Measurements from ENCODE around the gene MORF4L1. TPM values are rescaled to one million over a fixed set of nuclear protein-coding genes. Genes with fewer than 3 reads are reported as not detected.
"Not testable (repeated sequence)": the region's sequence is repeated elsewhere in the genome, so short reads cannot be mapped to it uniquely, and the experiment has no call there.

The MORF4L1 gene
- polyA plus RNA-seq, 4 donors = 693 to 903 (median 781) TPM

DNA sequence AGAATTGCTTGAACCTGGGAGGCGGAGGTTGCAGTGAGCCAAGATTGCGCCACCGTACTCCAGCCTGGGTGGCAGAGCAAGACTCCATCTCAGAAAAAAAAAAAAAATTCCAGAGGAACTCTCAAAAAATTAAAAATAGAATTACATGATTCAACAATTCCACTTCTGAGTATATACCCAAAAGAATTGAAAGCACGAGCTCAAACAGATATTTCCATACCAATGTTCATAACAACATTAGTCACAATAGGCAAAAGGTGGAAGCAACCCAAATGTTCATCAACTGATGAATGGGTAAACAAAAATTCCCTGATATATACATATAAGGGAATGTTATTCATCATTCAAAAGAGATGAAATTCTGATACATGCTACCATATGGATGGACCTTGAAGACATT, 16.9 kb upstream of the MORF4L1 start:
- DNase-seq (ENCODE audit: low read depth in 4 of 4, low spot score in 3 of 4) = no peak

DNA sequence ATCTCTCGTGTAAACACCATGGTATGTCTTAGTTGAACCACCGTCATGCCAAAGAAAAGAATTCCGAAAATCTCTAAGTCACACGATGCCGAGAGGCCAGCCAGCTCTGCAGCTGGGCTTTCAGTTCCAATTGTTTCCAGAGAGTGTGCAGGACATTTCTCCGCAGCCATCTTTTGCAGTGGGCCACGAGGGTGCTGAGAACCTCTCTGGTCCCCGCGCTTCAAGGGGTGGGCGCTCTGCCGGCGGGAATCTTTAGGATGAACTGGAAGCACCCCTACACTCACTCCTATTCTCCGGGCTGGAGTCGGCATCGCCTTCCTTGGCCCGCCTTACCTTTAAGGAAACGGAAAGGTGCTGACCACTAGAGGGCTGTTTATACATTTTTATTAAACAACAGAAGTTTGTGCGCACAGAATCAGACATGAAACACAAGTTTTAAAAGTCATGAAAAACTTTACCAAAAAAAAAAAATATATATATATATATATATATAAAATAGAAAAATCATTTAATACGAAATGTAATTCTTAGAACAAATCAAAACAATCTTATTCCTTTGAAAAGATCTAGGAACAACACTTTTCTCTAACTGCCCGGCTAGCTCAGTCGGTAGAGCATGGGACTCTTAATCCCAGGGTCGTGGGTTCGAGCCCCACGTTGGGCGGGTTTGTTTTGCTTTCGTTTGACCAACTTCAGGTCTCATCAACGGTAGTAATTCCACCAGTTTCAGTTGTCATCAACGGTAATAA, 12.5 kb upstream of the MORF4L1 start:
- peak; percentile 52 to 73 (median 62) for DNase-seq (ENCODE audit: low read depth in 4 of 4, low spot score in 3 of 4)

DNA sequence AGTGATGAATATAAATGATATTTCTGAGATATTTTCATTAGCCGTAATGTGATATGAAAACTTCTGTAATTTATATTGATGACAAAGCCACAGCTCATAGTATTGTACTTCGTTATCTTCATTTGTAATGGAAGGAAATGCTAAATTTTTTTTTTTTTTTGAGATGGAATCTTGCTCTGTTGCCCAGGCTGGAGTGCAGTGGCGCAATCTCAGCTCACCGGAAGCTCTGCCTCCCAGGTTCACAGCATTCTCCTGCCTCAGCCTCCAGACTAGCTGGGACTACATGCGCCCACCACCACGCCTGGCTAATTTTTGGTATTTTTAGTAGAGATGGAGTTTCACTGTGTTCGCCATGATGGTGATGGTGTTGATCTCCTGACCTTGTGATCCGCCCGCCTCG, 7.1 kb upstream of the MORF4L1 start:
- not testable (repeated sequence) for DNase-seq (ENCODE audit: low read depth in 4 of 4, low spot score in 3 of 4)

DNA sequence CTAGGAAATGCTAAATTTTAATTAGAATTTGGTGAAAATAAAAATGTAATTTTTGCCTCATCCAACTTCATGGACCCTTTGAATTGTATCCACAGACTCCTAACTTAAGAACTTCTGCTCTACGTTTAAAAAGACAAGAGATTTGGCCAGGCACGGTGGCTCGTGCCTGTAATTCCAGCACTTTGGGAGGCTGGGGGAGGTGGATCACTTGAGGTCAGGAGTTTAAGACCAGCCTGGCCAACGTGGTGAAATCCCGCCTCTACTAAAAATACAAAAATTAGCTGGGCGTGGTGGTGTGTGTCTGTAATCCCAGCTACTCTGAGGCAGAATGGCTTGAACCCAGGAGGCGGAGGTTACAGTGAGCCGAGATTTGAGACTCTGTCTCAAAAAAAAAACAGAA, 6.7 kb upstream of the MORF4L1 start:
- not testable (repeated sequence) for DNase-seq (ENCODE audit: low read depth in 4 of 4, low spot score in 3 of 4)

DNA sequence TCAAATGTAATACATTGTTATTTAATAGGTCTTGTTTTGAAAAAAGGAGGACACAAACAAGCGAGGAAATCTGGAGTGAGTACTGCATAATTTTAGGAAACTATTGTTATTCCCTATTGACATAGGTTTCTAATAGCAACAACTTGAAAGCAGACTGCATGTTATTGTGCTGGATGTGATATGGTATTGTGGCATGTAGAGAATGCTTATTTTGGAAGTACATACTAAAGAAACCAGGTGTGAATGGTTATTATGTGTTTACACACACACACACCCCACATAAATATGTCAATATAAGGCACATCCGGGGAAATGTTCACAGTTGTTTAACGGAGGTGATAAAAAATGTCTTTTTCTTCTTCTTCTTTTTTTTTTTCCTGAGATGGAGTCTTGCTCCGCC, 5.9 kb upstream of the MORF4L1 start:
- DNase-seq (ENCODE audit: low read depth in 4 of 4, low spot score in 3 of 4) = no peak

DNA sequence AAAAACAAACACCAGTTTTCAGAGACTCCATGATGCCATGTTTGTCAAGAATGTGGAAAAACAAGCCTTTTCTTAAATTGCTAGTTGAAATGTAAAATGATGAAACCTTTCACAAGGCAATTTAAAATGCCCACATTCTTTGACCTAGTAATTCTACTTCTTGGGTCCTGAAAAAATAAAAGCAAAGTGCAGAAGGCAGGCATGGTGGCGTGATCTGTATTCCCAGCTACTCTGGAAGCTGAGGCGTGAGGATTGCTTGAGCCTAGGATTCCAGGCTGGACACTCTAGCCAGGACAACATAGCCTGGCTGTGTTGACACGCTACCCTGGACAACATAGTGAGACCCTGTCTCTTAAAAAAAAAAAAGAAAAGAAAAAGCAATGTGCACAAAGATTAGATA, 4.3 kb upstream of the MORF4L1 start:
- no peak for DNase-seq (ENCODE audit: low read depth in 4 of 4, low spot score in 3 of 4)

DNA sequence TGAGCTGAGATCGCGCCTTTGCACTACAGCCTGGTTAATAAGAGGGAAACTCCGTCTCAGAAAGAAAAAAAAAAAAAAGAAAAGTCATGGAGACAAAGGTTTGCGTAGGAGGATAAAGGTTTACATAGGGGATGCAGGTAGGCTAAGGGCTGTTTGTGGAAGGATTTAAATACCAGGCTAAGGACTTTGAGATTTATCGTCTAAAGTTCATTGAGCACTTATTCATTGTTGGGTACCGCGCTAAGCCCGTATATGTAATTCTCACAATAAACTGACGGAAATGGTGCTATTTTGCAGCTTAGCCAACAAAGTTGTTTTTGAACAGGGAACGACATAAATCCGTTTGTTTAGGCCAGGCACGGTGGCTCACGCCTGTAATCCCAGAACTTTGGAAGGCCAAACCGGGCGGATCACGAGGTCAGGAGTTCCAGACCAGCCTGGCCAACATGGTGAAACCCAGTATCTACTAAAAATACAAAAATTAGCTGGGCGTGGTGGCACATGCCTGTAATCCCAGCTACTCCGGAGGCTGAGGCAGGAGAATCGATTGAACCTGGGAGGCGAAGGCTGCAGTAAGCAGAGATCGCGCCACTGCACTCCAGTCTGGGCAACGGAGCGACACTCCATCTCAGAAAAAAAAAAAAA, 1.1 kb upstream of the MORF4L1 start:
- not testable (repeated sequence) for DNase-seq (ENCODE audit: low read depth in 4 of 4, low spot score in 3 of 4)

DNA sequence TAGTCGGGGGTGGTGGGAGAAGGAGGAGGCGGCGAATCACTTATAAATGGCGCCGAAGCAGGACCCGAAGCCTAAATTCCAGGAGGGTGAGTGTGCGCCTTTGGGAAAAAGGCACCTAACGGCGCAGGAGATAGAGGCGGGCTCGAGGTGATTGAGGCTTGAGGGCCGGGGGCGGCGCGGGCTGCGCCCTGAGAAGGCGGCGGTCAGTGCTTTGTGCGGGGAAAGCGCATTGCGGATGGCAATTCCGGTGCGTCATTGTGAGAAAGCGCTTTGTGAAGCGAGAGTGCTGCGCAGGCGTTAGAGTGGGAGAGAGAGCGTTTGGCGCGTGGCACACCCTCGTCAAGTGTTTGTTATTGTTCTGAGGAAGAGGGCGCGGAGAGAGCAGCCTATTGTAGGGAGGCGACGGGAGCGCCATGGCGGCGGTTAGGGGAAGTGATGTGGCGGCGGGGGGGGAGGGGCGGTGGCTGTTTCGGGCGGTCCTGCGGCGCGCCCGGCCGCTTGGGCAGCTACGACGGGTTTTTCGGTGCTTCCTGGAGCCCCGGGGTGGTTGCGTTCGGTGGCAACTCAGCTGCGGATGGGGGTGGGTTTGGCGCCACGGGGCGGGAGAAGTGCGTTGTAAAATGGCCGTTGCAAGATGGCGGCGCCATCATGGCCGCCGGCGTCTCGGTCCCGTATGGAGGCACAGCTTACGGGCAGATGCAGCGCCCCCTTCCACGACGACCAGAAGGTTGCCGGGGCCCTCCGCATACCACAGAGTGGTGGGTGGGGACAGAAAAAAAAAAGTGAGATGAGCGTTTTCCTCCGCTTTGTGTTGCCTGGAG, 492 bp downstream of the MORF4L1 start:
- DNase-seq (ENCODE audit: low read depth in 4 of 4, low spot score in 3 of 4) = peak; percentile 73 to 78 (median 75)

DNA sequence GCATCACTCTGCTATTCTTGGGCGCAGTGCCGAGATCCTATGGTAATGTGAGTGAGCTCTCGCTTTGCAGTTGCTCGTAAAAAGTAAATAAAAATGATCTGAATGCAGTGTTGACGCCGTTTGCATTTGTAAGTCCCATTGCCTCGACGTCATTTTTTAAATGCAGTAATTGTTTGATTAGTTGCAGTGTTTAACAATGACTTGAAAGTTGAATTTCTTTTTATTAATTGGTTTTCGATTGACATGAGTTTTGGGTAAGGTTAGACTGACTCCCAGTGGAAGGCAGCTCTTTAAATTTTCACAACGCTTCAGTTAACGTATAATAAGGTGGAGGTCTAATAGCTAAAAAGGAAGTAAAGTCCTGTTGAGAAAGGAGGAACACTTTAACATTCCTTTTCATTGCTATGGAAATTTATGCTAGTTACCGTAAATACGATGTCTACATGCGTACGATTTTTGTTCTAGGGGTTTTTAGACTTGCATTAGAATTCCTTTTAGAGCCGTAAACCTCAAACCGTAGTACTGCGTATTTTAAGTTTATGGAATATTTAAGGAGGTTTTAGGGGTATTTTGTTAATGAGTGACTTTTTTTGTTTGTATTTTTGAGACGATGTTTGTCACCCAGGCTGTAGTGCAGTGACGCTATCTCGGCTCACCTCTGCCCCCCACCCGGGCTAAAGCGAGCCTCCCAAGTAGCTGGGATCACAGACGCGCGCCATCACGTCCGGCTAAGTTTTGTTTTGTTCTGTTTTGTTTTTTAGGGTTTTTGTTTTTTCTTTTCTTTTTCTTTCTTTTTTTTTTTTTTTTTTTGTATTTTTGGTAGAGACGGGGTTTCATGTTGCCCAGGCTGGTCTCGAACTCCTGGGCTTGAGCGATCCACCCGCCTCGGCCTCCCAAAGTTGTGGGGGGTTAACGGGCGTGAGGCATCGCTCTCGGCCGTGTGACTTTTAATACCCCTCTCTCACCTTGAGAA, 1.4 kb downstream of the MORF4L1 start:
- DNase-seq (ENCODE audit: low read depth in 4 of 4, low spot score in 3 of 4) = peak in 2 of 4 donors; percentile 29

DNA sequence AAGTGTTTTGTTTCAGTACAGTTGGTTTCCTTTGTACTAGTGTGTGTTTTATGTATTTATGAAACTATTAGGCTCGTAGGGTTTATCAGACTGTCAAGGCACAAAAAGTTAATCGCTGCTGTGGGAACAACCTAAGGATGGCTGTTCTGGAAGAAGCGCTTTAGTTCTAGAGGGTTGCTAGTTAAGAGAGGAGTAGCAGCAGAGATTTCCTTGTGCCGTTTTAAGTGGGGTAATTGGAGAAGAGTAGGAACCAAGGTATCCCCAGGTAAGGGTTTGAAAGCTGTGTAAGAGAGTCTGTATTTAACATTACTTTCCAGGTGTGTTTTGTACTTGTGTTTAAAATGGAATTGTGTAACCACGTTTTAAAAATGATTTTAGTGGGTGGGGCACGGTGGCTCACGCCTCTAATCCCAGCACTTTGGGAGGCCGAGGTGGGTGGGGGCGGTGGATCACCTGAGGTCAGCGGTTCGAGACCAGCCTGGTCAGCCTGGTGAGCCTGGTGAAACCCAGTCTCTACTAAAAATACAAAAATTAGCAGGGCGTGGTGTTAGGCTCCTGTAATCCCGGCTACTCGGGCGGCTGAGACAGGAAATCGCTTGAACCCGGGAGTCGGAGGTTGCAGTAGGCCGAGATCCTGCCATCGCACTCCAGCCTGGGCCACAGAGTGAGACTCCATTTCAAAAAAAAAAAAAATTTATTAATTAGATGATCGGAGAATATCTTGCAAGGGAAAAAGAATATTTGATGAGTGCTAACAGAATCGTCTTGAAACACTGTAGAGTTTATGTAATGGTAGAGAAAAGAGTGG, 2.6 kb downstream of the MORF4L1 start:
- DNase-seq (ENCODE audit: low read depth in 4 of 4, low spot score in 3 of 4) = no peak

DNA sequence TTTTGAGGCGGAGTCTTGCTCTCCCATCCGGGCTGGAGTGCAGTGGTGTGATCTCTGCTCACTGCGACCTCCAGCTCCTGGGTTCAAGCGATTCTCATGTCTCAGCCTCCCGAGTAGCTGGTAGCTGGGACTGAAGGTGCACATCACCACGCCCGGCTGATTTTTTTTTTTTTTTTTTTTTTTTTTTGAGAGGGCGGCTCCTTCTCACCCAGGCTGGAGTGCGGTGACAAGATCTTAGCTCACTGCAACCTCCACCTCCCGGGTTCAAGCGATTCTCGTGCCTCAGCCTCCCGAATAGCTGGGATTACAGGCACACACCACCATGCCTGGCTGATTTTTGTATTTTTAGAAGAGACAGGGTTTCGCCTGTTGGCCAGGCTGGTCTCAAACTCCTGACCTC, 4.3 kb downstream of the MORF4L1 start:
- not testable (repeated sequence) for DNase-seq (ENCODE audit: low read depth in 4 of 4, low spot score in 3 of 4)

DNA sequence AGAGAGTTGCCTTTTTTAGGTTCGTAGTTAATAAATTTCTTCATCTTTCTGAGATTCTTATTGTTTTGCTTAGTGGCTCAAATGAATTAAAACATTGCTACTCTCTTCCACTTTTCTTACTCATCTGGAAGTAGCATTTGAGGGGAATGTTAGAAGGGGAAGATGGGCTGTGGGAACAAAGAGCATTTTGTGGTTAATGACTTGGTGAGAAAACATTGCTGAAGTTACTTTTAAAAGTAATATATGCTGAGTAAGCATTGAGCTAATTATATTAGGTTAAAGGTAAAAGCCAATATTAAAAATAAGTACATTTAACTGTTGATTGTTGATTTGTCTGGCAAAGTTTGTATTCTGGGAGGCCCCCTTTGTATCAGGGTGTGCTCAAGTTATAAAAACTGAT, 5.7 kb downstream of the MORF4L1 start:
- no peak for DNase-seq (ENCODE audit: low read depth in 4 of 4, low spot score in 3 of 4)

DNA sequence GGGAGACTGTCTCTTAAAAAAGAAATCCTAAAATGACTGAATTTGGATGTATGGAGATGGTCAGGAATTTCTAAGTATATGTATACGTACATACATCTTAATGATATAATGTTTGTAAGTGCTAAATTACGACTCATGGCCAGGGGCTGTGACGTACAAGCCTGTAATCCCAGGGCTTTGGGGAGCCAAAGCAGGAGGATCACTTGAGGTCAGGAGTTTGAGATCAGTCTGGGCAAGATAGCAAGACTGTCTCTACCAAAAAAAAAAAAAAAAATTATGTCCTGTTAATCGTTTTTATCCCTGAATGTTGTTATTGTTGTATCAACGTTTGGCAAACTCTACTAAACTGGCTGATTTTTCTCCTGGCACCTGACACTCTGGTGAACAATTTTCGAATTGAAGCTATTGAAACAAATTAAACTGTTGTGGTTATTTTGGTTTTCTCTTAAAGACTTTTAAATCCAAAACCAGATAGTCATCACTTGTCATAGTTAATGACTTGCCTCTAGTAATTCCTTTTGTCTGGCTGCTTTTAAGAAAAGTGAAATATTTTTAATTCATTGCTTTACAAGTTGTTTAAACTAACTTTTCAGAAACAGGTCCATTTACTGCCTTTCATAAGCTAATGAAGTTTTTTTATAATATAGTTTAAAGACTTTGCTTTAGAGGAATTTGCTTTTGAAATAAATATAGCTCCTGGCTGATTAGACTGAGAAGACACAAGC, 7.0 kb downstream of the MORF4L1 start:
- DNase-seq (ENCODE audit: low read depth in 4 of 4, low spot score in 3 of 4) = no peak

DNA sequence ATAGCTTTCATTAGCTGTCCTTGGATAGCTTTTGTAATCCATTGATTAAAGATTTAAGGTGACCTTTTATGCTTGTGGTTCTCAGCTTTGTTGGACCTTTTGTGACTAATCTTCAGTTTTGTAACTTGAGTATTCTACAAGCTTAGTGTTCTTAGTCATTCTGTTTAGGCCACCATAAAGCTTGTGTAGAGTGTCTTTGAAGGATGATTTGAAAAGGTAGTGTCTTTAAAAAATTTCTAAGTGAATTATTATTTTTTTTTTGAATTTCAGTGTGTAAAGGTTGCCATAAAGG, 7.5 kb downstream of the MORF4L1 start:
- DNase-seq (ENCODE audit: low read depth in 4 of 4, low spot score in 3 of 4) = no peak

DNA sequence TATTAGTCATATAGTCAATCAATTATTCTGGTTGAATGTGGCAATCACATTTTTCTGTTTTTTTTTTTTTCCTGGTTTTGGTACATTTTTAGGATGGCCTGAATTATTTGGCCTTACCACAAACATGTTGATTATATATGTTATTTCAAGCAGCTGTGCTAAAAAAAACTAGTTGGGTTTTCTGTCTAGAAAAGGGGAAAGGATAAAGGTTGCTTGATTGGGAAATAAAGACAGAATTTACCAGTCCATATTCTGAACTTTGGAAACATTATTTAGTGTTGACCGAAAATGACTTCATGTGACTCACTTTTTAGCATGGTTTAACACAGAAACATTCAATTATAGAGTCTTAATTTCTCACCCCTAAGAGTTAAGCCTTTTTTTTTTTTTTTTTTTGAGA, 8.1 kb downstream of the MORF4L1 start:
- DNase-seq (ENCODE audit: low read depth in 4 of 4, low spot score in 3 of 4) = no peak

DNA sequence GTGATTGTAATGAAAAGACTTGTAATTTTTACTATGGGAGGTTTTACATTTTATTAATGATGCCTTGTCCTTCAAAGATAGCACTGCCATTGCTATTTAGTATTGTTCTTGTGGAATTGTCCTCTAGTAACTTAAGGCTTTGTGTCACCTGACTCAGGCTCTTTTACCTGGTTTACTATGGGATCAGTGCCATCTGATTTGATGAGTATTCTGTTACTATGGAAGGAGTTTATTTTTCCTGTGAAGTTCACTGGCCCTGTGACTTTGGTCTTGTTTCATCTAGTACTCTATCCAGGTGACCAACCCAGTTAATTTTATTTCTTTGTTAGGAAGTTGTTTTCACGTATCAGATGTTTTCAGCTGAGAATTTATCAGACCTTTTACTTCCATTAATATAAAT, 9.0 kb downstream of the MORF4L1 start:
- no peak for DNase-seq (ENCODE audit: low read depth in 4 of 4, low spot score in 3 of 4)

DNA sequence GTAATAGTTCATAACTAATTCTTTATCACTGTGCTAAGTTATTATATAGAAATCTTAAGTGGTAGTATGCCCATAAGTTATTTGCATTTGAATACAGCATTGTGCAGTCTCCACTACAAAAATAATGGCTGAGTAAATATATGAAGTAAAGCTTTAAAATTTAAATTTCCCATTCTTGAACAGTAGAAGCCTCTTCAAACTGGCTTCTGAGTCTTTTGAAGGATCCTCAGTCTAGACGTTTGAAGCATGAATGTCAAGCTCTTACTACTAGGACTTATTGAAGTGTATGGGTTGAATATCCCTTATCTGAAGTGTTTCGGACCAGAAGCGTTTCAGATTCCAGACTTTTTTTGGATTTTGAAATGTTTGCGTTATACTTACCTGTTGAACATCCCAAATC, 16.3 kb downstream of the MORF4L1 start:
- no peak for DNase-seq (ENCODE audit: low read depth in 4 of 4, low spot score in 3 of 4)

DNA sequence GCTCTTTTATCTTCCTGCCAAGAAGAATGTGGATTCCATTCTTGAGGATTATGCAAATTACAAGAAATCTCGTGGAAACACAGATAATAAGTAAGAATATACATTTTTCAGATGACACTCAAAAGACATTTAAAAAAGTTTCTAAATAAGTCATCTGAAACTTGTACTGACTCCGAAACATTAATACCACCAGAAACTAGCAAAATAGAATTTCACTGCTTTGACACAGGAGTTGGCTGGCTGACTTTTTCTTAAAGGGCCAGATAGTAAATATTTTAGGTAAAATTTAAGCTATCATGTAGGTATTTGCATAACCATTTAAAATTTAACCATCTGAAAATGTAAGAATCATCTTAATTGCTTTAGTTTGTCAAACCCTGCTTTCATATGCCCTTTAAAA, 20.8 kb downstream of the MORF4L1 start:
- no peak for DNase-seq (ENCODE audit: low read depth in 4 of 4, low spot score in 3 of 4)

DNA sequence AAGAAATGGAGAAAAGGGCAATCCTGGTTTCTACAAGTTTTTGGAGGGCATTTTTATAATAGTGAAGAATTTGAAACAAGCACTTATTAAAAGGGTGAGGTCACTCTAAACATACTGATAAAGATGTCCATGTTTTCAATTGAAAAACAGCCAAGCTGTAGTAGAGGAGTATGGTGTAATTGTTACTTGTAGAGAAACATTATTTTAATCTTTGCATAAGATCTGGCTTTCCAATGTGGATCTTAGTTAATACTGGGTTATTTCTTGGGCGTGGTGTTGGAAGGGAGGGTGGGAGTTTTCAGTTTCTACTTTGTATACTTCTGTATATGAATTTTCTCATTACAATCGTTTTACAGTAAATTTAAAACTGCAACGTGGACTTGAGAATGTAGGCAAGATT, 22.8 kb downstream of the MORF4L1 start:
- no peak for DNase-seq (ENCODE audit: low read depth in 4 of 4, low spot score in 3 of 4)
